WERI-Rb-1 (cell line): ENCODE measurements around the gene SLC32A1.

Experiments used
- DNase-seq: peaks from one replicate; pipeline ENCODE4 v3.0.0-alpha.2; 2020
- H3K27ac ChIP-seq: fragments of 250-450 bp; sonication (Bioruptor Pico); 2 replicates; pipeline ENCODE4 v1.5.1; 2020; ENCODE audit warnings: mild to moderate bottlenecking, moderate library complexity
- H3K27me3 ChIP-seq: fragments of 250-450 bp; sonication (Bioruptor Pico); 2 replicates; pipeline ENCODE4 v1.5.1; 2021; ENCODE audit warnings: mild to moderate bottlenecking, low read depth, moderate library complexity; ENCODE audit not compliant: insufficient read depth, severe bottlenecking
- H3K36me3 ChIP-seq: fragments of 250-450 bp; sonication (Bioruptor Pico); 2 replicates; pipeline ENCODE4 v1.5.1; 2020; ENCODE audit warnings: mild to moderate bottlenecking, moderate library complexity
- H3K4me3 ChIP-seq: 2 replicates; pipeline ENCODE4 v1.5.1; 2011; ENCODE audit warnings: low read depth, mild to moderate bottlenecking, control low read depth, low read length
- H3K9me3 ChIP-seq: fragments of 250-450 bp; sonication (Bioruptor Pico); 2 replicates; pipeline ENCODE4 v1.5.1; 2021; ENCODE audit warnings: mild to moderate bottlenecking, moderate library complexity; ENCODE audit not compliant: severe bottlenecking
- CTCF ChIP-seq: IDR thresholded peaks from 2 replicates; pipeline ENCODE4 v1.5.1; 2011; ENCODE audit warnings: low read depth, mild to moderate bottlenecking, control low read depth, inconsistent platforms, low read length

The SLC32A1 gene

DNA sequence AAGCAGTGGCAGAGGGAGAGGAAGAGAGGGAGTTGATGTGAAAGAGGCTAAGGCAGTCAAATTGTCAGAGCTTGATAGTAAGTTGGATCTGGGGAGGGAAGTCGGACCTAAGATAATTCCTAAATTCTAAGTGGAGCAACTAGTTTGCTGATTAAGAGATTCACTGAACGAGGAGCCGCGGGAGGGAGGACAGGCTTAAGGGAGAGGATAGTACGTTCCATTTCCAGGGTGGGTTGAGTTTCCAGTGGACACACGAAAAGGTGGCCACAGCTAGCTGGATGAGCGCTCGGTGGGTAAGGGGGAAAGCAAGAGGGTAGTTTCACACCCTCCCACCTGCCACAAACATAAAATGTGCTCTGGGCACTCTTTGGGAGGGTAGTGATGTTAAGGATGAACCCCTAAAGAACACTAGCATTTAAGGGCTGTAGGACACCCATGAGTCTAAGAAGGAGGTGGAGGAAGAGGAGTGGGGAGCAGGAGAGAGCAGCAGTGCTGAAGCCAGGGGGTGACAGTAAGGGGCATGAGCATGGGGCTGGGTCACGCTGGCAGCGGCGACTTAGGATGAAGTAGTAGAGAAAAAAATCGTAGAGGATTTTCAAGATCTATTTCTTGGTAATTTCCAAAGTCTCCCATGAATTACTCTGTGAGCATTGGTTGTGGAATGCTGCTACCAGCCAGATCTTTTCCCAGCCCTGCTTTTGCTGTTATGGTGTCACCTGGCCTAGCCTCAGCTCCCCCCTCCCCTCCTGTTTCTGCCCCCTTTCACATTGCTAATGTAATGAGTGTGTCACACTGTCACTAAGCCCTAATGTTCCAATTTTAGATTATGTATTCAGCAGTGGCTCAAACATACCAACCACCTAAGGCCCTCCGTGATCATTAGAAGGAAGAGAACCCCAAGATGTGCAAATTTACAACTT, 45.4 kb downstream of the SLC32A1 start:
- H3K27me3 ChIP-seq: no peaks in the 10 kb centered on the region
- no peak overlapping the region for H3K27ac ChIP-seq
- no peak overlapping the region for H3K4me3 ChIP-seq
- no peaks in the 10 kb centered on the region for H3K9me3 ChIP-seq
- TF ChIP-seq CTCF: no peak
- peaks cover 51% of the 10 kb centered on the region for H3K36me3 ChIP-seq
- no peak for DNase-seq

DNA sequence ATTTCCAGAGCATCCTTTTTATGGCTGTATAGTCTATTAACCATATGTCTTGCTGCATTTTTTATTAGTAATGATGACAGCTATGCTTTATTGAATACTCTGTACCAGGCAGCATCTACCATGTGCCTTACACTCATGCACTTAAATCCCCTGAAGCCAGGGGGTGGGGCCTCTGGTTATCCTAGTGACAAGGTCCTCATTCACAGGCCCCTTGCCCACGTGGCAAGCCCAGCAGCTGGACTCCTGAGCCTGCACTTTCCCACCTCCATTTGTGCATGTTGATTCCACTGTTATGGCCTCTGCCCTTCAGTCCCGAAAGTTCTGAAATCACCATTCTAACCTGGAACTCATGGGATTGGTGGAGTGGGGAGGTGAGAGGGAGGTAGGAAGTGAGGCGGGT, 46.3 kb downstream of the SLC32A1 start:
- peaks cover 49% of the 10 kb centered on the region for H3K36me3 ChIP-seq
- no peaks in the 10 kb centered on the region for H3K27me3 ChIP-seq
- H3K9me3 ChIP-seq: no peaks in the 10 kb centered on the region
- no peak overlapping the region for H3K4me3 ChIP-seq
- peak; percentile 65 for DNase-seq
- TF ChIP-seq CTCF: no peak
- peak overlapping the region; percentile 20 for H3K27ac ChIP-seq

DNA sequence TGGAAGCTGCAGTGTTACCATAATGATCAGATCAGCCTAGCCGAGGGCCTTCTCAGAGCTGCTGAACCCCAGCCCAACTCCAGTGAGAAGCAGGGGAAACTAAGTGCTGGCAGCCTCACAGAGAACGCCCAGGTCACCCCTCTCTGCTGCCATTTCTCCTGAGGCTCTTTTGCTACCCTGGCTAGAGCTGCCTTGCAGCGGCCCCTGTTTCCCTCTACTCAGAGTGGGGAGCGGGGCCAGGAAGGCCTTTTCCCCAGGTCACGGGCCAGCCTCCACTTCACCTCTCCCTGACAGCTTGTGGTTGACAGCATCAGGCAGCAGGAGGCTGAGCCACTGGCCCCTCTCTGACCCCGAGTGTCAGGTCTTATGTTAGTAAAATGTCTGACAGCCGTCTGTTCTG, 46.7 kb downstream of the SLC32A1 start:
- peak; percentile 27 for DNase-seq
- Histone ChIP-seq H3K36me3 (peaks cover 45% of the 10 kb centered on the region), H3K27ac (peak overlapping the region; percentile 20)

GRCh38 chr20:38771621-38772020, 47.3 kb downstream of the SLC32A1 start:
- peaks cover 40% of the 10 kb centered on the region for H3K36me3 ChIP-seq
- no peak for TF ChIP-seq CTCF
- no peak overlapping the region for H3K27ac ChIP-seq
- no peaks in the 10 kb centered on the region for H3K27me3 ChIP-seq
- H3K4me3 ChIP-seq: no peak overlapping the region
- no peak for DNase-seq
- H3K9me3 ChIP-seq: no peaks in the 10 kb centered on the region

More for the DNA sequence above, 46.7 kb downstream of the SLC32A1 start:
- H3K27me3 ChIP-seq: no peaks in the 10 kb centered on the region
- no peaks in the 10 kb centered on the region for H3K9me3 ChIP-seq
- no peak for TF ChIP-seq CTCF
- H3K4me3 ChIP-seq: no peak overlapping the region

DNA sequence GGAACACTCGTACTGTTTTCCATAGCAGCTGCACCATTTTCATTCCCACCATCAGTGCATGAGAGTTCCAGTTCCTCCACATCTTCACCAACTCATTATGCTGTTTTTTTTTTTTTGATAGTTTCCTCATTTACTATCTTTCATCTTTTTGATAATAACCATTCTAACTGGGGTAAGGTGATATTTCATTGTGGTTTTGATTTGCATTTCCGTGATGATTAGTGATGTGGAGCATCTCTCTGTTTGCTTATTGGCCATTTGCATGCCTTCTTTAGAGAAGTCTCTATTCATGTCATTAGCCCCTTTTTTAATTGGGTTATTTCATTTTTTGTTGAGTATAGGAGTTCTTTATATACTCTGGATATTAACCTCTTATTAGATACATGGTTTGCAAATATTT, 49.9 kb downstream of the SLC32A1 start:
- Histone ChIP-seq H3K36me3 (peaks cover 30% of the 10 kb centered on the region), H3K27me3 (no peaks in the 10 kb centered on the region), H3K4me3 (no peak overlapping the region), H3K9me3 (no peaks in the 10 kb centered on the region), H3K27ac (no peak overlapping the region)
- no peak for TF ChIP-seq CTCF
- no peak for DNase-seq
